GM15510 (cell line): ENCODE data around the gene ZNF584.

Source experiments
- POLR2A ChIP-seq: IDR thresholded peaks from 3 replicates; pipeline ENCODE4 v1.6.1; 2011; ENCODE audit warnings: borderline replicate concordance; ENCODE audit not compliant: insufficient read length; ENCODE audit errors: extremely low read depth

The ZNF584 gene

DNA sequence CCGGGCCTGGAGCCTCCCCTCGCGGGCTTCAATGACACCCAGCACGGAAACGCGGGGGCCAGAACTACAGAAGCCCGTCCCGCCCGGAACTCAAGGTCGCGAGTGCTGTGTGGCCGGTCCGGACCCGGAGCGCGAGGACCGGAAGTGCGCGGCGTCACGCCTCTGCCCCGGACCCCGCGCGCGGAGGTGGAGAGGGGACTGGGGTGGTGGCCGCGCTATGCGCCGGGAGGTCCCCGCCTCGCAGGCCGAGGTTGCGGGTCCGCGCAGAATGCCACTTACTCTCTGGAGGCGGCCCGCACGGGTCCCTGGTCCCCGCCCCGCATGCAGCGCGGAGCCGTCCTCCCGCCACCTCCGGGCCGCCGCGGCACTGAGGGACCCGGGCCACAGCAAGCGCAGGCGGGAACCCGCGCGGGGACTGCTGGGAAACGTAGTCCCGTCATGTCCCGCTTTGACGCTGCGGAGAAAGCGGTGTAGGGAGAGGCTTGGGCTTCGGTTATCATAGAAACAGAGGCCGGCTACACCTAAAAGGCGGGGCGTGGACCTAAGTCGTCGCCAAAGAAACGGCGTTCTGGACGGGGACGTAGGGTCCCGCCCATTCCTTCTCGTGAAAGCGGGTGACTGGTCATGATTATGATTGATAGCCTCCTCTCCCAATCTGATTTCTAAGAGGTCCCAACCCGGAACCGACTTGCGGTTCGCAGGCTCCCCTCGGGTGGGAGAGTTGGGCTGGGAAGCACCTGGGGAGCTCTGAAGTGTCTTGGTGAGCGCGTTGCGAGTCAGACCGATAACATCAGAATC lies 27.6 kb upstream of the ZNF584 start, which contains the start of gene ZNF837:
Gene ZNF837 (minus strand): TSS at position 369 of the 798 bp plus-strand sequence. CDS start 11,698 bp downstream, outside the sequence.
- TF ChIP-seq POLR2A = peak; percentile 88

DNA sequence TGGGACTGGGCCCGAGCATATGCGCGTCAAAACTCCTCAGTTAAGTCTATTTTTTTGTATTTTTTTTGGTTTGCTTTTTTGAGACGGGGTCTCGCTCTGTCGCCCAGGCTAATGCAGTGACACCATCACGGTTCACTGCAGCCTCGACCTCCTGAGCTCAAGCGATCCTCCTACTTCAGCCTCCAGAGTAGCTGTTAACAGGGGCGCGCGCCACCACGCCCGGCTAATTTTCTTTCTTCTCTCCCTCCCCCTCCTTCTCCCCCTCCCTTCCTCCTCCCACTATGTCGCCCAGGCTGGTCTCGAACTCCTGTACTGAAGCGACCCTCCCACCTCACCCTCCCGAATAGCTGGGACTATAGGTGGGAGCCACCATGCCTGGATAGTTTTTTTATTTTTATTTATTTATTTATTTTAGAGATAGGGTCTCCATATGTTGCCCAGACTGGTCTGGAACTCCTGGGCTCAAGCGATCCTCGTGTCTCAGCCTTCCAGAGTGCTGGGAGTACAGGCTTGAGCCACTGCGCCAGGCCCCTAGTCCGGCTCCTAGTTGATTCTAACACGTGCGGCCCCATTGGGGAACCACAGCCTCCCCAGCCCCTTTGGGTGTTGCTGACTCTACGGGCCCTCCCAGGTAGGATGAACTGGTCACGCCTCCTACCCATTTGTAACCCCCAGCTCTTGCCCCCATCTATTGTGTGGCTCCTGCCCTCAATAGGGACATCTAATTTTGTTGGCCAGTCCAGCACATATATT lies 26.8 kb upstream of the ZNF584 start:
- no peak for TF ChIP-seq POLR2A

DNA sequence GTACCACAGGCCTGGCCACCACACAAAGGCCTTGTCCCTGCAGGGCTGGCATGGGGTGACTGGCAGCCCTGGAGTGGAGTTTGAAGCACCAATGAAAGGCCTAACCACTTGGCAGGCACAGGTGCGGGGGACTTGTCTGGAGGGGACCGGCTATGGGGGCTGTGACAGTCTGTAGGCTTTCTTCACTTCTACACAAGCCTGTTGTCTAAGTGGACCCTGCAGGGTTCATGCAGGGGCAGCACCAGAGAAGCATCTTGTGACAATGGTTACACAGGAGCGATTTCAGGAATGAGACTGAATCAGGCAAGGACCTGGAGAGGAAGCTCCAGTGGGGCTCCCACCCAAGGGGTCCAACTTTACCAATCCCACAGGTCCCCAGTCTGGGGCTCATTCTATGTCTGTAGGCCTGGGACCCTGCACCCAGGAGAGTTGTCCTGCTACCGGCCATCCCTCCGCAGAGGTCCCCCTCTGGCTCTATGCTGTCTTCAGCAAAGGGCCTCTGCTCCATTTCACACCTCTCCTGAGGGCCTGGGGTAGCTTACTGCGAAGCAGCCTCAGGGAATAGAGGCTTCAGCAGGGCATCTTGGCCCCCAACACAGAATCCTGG lies 25.3 kb upstream of the ZNF584 start:
- no peak for TF ChIP-seq POLR2A

DNA sequence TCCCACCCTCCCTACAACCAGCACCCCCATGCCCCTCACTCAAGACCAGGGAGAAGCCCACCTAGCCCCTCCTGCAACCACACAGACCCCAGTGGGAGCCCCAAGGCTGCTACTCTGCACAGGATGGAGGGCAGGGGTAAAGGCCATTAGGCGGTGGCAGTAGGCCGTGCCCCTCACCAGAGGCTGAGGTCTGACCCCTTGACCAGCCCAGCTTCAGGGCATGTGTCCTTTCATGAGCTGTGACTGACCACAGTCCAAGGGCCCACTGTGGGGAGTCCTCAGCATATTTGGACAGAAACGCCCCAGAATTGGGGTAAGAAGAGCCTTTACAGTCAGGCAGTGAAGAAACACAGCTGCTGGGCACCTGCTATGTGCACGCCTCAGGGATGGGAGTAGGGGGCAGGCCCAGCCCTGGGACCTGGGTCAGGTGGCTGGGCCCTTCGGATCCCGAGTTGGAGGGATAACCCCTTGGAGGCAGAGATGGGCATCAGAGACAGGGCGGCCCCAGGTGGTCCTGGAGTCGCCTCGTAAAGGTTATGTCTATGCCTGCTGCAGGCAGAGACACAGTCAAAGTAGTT lies 23.0 kb upstream of the ZNF584 start:
- TF ChIP-seq POLR2A = no peak

DNA sequence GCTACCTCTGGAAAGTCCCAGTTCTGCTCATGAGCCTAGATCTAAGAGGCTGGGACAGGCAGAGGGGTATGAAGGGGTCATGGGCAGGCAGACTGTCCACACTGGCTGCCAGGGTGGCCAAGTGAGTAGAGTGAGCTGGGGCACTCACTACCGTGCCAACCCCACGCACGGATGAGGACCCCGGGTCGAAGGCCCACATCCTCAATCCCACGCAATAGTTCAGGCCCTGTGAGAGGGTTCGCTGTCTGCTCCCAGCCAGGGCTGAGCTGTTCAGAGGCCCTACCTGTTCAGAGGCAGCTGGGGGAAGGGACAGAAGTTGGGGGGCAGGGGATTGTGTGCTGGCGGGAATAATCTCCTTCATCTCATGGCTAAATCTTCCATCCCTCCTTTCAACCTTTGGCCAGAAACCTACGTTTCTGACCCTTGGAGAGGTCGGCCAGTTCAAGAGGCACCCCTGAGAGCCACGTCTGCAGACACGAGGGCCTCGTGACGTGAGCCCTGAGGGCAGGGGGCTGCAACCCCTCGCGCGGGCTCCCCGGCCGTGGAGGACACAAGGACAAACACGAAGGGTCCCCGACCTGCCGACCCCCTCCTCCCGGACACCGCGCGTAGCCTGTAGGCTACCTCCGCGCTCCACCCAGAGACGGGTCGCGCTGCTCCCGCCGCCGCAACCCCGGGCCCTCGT lies 22.4 kb upstream of the ZNF584 start:
- TF ChIP-seq POLR2A = peak; percentile 27

DNA sequence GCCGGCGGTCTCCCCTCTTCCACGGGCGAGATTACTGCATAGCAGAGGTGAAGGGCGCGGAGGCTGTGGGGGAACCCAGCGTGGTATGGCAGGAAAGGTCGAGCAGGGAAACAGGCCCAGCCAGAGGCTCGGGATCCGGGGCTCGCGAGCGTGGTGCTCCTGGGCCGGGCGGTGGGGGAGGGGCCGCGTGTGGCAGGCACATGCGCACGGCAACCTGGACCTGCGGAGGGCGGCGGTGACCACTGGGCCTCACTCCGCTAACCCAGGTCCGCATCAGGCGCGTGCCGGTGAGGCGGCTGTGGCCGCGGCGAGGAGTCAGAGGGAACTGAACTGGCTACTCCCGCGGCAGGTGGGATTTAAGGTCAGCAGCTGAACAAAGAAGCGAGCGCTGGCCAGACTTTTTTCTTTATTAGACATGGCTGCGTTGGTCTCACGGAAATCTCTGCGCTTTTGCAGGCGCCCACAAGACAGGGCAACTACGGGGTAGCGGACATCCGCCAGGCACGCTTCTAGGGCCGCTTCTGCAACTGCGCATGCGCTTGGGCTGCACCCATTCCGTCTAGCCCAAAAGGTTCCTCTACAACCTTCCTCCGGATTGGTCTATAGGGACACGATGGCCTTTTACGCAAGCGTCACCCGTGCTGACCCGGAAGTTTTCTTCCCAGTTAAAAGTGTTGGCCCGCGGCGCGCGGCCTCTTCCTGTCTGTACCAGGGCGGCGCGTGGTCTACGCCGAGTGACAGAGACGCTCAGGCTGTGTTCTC lies 21.7 kb upstream of the ZNF584 start, which contains the start of gene RPS5:
Gene RPS5 (plus strand): TSS at position 694 of the 762 bp plus-strand sequence. CDS start 869 bp downstream, outside the sequence.
- peak; percentile 97 for TF ChIP-seq POLR2A

DNA sequence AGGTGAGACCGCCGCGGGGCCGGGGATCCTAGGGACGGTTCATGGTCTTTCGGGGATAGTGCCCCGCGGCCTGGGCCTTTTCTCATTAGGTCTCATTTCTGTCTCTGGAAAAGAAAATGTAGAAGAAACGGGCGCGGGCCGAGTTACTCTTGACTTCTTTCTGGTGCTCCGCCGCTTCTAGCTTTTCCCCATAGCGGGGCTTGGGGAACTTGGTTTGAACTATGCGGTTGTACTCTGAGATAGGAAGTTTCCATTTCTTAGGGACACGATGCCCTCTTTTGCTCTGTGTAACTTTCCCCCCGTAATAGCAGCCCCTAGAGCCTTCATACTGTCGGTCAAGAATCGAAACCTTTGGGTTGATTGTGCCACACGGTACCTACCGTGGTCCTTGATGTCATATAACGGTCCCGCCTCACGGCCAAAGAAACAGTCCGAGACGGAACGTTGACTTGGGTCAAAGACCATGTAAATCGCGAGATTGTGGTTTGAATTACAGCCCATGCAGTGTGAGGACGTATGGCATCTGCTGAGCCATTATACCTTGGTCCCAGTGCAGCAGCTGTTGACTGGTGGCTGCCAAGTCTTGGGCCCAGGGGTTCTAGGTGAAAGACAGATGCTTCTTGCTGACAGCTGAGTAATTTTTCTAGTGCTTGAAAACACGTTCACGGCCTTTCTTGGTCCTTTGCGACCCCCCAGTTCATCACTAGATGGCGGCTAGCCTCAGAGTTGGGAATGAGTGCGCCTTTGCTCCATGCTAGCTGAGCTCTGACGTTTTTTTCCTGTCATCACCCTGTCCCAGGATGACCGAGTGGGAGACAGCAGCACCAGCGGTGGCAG lies 20.9 kb upstream of the ZNF584 start:
- no peak for TF ChIP-seq POLR2A

DNA sequence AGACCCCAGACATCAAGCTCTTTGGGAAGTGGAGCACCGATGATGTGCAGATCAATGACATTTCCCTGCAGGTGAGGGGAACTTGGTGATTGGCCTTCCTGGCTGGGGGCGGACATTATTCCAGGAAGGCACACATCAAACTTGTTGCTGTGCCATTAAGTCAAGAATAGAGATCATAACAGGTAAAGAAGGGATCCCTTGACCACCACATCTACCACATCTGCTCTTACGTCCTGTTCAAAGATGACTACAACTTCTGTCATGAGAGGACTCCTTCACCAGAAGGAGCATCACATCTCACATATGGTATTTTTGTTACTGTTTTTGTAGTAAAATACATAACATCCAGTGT lies 20.3 kb upstream of the ZNF584 start:
- TF ChIP-seq POLR2A = no peak

DNA sequence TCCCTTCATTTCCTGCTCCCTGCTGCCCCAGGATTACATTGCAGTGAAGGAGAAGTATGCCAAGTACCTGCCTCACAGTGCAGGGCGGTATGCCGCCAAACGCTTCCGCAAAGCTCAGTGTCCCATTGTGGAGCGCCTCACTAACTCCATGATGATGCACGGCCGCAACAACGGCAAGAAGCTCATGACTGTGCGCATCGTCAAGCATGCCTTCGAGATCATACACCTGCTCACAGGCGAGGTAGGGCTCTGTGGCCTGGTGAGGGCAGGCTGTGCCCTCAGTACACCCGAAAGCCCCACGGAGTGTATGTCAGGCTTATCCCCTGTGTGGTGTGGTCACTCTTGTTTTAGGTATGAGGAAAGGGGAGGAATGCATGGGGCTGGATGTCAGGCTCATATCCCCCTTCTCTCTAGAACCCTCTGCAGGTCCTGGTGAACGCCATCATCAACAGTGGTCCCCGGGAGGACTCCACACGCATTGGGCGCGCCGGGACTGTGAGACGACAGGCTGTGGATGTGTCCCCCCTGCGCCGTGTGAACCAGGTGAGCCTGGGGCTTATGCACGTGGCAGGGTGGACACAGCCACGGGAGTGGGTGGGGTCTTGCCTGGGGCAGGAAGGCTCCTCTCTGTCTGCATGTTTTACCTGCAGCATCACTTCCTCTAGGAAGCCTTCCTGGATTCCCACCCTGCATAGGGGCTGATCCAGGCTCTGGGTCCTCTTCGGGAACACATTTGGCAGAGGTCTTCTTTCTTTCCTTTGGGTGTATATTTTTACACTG lies 15.3 kb upstream of the ZNF584 start:
- TF ChIP-seq POLR2A = no peak

DNA sequence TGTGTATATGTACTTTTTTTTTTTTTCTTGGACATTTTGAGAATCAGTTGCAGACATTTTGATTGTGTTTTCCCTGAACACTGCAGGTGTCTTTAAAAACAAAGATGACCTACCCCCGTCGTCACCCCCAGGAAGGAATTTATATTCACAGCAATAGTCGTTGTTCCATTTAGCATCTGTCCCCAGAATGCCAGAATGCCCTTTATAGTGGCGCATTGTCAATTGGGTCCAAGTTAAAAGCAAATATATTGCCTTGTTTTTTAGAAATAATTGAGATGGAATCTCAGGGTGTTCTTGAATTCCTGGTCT lies 14.8 kb upstream of the ZNF584 start:
- TF ChIP-seq POLR2A = no peak

DNA sequence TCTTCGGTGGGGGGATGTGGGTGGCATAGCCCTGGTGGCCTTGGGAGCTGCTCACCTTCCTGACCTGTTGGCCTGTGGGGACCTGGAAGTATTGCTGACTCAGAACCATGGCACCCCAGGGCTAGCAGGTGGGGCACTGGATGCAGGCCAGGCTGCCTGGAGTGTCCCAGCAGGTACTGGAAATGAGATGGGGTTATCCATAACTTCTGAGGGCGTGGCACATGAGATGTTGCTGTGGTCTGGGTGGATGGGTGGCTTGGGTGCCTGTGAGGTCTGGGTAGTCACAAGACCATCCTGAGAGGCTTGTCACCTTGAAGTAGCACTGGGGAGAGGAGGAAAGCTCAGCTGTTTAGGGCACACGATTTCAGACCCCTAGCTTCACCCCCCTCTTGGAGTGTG lies 13.6 kb upstream of the ZNF584 start:
- no peak for TF ChIP-seq POLR2A

DNA sequence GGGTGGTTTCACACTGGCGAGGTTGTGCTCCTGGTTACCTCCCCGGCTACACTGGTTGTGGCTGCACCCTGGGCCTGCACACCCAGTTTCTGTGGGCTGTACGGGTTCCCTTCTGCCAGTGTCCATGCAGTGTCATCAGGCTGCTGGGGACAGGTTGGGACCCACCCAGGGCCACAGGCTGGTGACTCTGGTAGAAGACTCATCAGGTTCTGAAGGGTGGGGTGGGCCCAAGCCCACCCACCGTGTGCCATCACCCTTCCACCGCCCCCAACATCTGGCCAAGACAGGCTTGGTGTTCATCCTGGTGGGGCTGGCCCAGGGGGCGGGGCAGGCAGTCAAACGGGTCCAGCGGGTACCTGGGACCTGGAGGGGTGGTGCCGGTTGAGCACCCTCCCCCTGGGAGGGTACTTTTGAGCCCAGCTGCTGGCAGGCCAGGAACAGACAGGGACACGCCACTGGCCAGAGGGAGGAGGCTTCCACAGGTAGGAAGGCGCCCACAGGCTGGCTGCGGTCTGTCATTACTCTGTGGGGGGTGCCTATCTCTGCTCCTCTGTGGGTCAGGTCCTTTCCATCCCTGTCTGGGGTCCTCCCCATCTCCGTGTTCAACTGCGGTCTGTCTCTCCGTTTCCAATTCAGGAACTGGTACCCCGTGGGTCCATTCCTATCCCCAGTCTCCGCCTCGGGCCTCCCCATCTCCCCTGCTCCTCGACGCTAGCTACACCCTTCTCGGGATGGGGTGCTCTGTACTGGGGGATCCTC lies 13.1 kb upstream of the ZNF584 start, which contains the start of gene RNF225:
Gene RNF225 (plus strand): TSS at position 437 of the 759 bp plus-strand sequence. CDS start 434 bp downstream, outside the sequence.
- TF ChIP-seq POLR2A = no peak
